Natural killer cell (primary cell): ENCODE measurements around the gene LIFR. TPM values are rescaled to one million over a fixed set of nuclear protein-coding genes. Genes with fewer than 3 reads are reported as not detected.

Experiments used
- ATAC-seq, 3 donors: fragments of 150-1000 bp in 2 of 3; fragments of 200-7000 bp in 1 of 3; cut with Tn5 transposase; 1 replicate in 1 of 3; 2 replicates in 2 of 3; pipeline ENCODE4 v1.10.0; 2021; ENCODE audit warnings: mild to moderate bottlenecking in 2 of 3, moderate library complexity in 2 of 3
- DNase-seq, 2 donors: peaks; one replicate each; pipeline versions ENCODE4 v3.0.0 to v3.0.0-alpha.2; 2013 to 2021; ENCODE audit warnings: mixed read lengths in 1 of 2
- H3K27ac ChIP-seq: one replicate; pipeline ENCODE4 v1.5.1; 2013; ENCODE audit warnings: mild to moderate bottlenecking, low read length
- H3K27me3 ChIP-seq: one replicate; pipeline ENCODE4 v1.6.1; 2013; ENCODE audit warnings: low read length; ENCODE audit not compliant: control insufficient read depth, insufficient read depth
- H3K36me3 ChIP-seq: one replicate; pipeline ENCODE4 v1.6.1; 2013; ENCODE audit warnings: low read length; ENCODE audit not compliant: control insufficient read depth, insufficient read depth
- H3K4me1 ChIP-seq: one replicate; pipeline ENCODE4 v1.6.1; 2013; ENCODE audit warnings: low read length; ENCODE audit not compliant: control insufficient read depth, insufficient read depth
- H3K4me3 ChIP-seq: one replicate; pipeline ENCODE4 v1.5.1; 2013; ENCODE audit warnings: low read length
- H3K9me3 ChIP-seq: one replicate; pipeline ENCODE4 v1.6.1; 2013; ENCODE audit warnings: low read length; ENCODE audit not compliant: control insufficient read depth, insufficient read depth
- H3K27ac Mint-ChIP-seq, 2 donors: one replicate each; pipeline ENCODE4 v1.8.0; 2022; ENCODE audit warnings: mild to moderate bottlenecking in 2 of 2, mixed read lengths in 2 of 2, moderate library complexity in 1 of 2
- H3K27me3 Mint-ChIP-seq, 2 donors: one replicate each; pipeline ENCODE4 v1.8.0; 2022; ENCODE audit warnings: low read depth in 2 of 2, mixed read lengths in 2 of 2
- H3K36me3 Mint-ChIP-seq: one replicate; pipeline ENCODE4 v1.8.0; 2022; ENCODE audit warnings: mixed read lengths
- H3K4me1 Mint-ChIP-seq, 2 donors: one replicate each; pipeline ENCODE4 v1.8.0; 2022; ENCODE audit warnings: mixed read lengths in 2 of 2
- H3K4me3 Mint-ChIP-seq: one replicate; pipeline ENCODE4 v1.8.0; 2022; ENCODE audit warnings: mild to moderate bottlenecking, moderate library complexity, mixed read lengths
- H3K9me3 Mint-ChIP-seq, 2 donors: one replicate each; pipeline ENCODE4 v1.8.0; 2022; ENCODE audit warnings: mixed read lengths in 2 of 2
- WGBS: methylation state at CpG from one replicate; pipeline ENCODE4 v1.1.7; 2013; ENCODE audit warnings: missing lambda C conversion rate; ENCODE audit not compliant: insufficient coverage; 5-methylcytosine and 5-hydroxymethylcytosine counted together
- intact Hi-C: fragments of 100-400 bp; cut with micrococcal nuclease; formaldehyde crosslinking; loops from one replicate; pipeline ENCODE4 v1.14.2; 2022
- total RNA-seq, 4 donors: library from RNA; stranded (reverse); fragments of 120-200 nt in 1 of 4; gene quantifications; one replicate each; pipeline versions ENCODE4 v1.2.3 to v1.2.4, GENCODE V29; 2013 to 2022
- TF ChIP-seq, protein P1 (sequence below): fragments of 200-600 bp; IDR thresholded peaks from one replicate; pipeline ENCODE4 v1.8.0; 2022; ENCODE audit warnings: antibody characterized with exemption

Gene LIFR
- total RNA-seq, 3 donors from 2014 or later (not counting 1 experiment from before 2014, with no cell fraction given): not detected

DNA sequence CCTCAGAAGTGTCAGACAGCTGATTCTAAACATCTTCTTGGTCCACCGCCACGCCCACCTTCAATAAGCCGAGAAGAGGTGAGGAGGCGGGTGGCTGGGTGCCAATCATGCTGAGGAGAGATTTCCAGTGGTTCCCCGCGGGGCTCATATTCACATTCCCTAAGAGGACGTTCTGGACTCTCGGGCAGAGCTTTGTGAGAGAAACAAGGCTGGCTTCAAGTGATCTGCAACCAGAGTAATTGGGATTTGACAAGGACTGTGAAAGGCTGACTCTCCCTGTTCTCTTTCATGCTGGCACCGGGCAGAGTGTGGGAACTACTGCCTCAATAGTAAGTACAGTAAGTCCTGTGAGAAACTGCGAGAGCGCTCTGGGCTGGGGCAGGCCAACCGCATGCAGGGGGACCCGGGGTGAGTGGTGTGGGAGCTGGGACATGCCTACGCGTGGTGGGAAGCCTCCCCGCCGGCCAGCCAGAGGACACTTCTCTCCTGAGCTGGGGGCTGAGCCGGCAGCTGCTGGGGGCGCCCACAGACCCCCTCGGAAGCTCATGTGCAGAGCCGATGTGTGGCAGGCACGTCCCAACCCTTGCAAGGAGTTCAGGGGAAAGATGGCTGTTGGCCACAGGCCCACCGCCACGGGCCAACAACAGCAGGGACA, 110.9 kb downstream of the LIFR start:
- H3K27me3 Mint-ChIP-seq: peaks cover 38 to 69% of the 10 kb centered on the region in 2 donors
- peaks cover 23% of the 10 kb centered on the region for H3K27me3 ChIP-seq
- TF ChIP-seq, protein P1, sequence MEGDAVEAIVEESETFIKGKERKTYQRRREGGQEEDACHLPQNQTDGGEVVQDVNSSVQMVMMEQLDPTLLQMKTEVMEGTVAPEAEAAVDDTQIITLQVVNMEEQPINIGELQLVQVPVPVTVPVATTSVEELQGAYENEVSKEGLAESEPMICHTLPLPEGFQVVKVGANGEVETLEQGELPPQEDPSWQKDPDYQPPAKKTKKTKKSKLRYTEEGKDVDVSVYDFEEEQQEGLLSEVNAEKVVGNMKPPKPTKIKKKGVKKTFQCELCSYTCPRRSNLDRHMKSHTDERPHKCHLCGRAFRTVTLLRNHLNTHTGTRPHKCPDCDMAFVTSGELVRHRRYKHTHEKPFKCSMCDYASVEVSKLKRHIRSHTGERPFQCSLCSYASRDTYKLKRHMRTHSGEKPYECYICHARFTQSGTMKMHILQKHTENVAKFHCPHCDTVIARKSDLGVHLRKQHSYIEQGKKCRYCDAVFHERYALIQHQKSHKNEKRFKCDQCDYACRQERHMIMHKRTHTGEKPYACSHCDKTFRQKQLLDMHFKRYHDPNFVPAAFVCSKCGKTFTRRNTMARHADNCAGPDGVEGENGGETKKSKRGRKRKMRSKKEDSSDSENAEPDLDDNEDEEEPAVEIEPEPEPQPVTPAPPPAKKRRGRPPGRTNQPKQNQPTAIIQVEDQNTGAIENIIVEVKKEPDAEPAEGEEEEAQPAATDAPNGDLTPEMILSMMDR: no peak

DNA sequence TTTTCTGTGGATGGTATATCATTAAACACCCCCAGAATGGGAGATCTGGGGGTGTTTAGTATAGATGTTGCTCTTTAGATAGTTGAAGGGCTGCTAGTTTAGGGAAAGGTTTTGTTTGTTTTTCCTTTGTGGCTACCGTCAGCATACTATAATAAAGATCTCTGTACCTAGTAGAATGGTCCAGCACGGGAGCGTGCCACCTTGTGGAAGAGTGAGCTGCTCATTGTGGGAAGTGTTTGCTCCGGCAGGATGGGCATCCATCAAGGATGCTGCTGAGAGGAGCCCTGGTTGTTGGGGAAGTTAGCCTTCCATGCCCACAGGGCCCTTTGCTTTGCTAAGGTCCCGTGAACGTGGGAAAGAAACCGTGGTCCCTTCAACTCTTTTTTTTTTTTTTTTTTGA, 113.1 kb downstream of the LIFR start:
- no peaks in the 10 kb centered on the region for H3K4me1 Mint-ChIP-seq
- 84% methylated on average over 7 of the region's 7 CpGs for WGBS
- intact Hi-C loops: loop anchor here (5.0 kb wide), 1 partner anchor 639 kb away; no protein-coding TSS in a partner anchor

More for the DNA sequence above, 110.9 kb downstream of the LIFR start:
- no peak overlapping the region for H3K27ac ChIP-seq
- Mint-ChIP-seq H3K4me1 (peaks cover 0 to under 1% of the 10 kb centered on the region in 2 donors), H3K36me3 (peaks cover 7% of the 10 kb centered on the region), H3K4me3 (no peak overlapping the region), H3K9me3 (no peaks in the 10 kb centered on the region), H3K27ac (no peak overlapping the region)
- WGBS: 86% methylated on average over 24 of the region's 24 CpGs
- no peaks in the 10 kb centered on the region for H3K36me3 ChIP-seq
- ATAC-seq (no peak), DNase-seq (no peak)
- no peaks in the 10 kb centered on the region for H3K4me1 ChIP-seq
- H3K4me3 ChIP-seq: no peak overlapping the region
- H3K9me3 ChIP-seq: no peaks in the 10 kb centered on the region
- intact Hi-C loops: no loop called here

DNA sequence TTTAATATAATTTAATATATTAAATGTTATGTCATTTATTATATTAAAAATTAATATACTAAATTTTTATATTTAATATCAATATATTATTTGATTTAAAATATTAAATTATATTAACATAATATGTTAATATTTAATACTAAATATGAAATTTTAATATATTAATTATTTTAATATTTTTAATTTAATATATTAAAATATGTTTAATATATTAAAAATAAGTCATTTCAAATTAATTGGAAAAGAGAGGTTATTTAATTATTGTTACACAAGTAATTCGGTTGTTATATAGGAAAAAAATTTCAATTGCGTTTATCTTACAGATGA, 114.2 kb downstream of the LIFR start:
- intact Hi-C loops: loop anchor here (5.0 kb wide), 1 partner anchor 640 kb away; no protein-coding TSS in a partner anchor
- peaks cover 2% of the 10 kb centered on the region for H3K27me3 ChIP-seq
- H3K9me3 ChIP-seq: no peaks in the 10 kb centered on the region
- WGBS: no CpG with 5 or more reads among the region's 2 CpGs
- peaks cover 26 to 55% of the 10 kb centered on the region in 2 donors for H3K27me3 Mint-ChIP-seq
- no peaks in the 10 kb centered on the region for H3K4me1 ChIP-seq
- DNase-seq: no peak
- no peaks in the 10 kb centered on the region for H3K9me3 Mint-ChIP-seq
- ATAC-seq: no peak
- no peak overlapping the region for H3K4me3 Mint-ChIP-seq
- no peak overlapping the region for H3K27ac Mint-ChIP-seq
- TF ChIP-seq, protein P1: no peak
- no peaks in the 10 kb centered on the region for H3K4me1 Mint-ChIP-seq
- no peaks in the 10 kb centered on the region for H3K36me3 ChIP-seq
- peaks cover 7% of the 10 kb centered on the region for H3K36me3 Mint-ChIP-seq
- H3K4me3 ChIP-seq: no peak overlapping the region
- H3K27ac ChIP-seq: no peak overlapping the region

More for the DNA sequence above, 113.1 kb downstream of the LIFR start:
- Histone ChIP-seq H3K4me3 (no peak overlapping the region), H3K36me3 (no peaks in the 10 kb centered on the region), H3K9me3 (no peaks in the 10 kb centered on the region), H3K4me1 (no peaks in the 10 kb centered on the region), H3K27me3 (peaks cover 6% of the 10 kb centered on the region), H3K27ac (no peak overlapping the region)
- no peak for ATAC-seq
- DNase-seq: no peak
- Mint-ChIP-seq H3K36me3 (peaks cover 7% of the 10 kb centered on the region), H3K9me3 (no peaks in the 10 kb centered on the region), H3K27ac (no peak overlapping the region), H3K27me3 (peaks cover 31 to 66% of the 10 kb centered on the region in 2 donors), H3K4me3 (no peak overlapping the region)
- TF ChIP-seq, protein P1: no peak
